ENCODE results near the gene SPARC. TPM values are rescaled to one million over a fixed set of nuclear protein-coding genes. Genes with fewer than 3 reads are reported as not detected.

Gene SPARC
- total RNA-seq, result 869 and 1,649 TPM in 2 replicates

GRCh38 chr5:151686674-151687407 lies at the start of gene SPARC:
TSS of gene SPARC (minus strand) at chr5:151686915. CDS start at chr5:151676188, 10,727 bp downstream.

Other genes starting within 250 kb of the SPARC start
- 4.2 and 5.1 TPM in 2 replicates for gene SLC36A1, start 239.3 kb downstream of the SPARC start, total RNA-seq
- gene FAT2, start 95.6 kb downstream of the SPARC start, total RNA-seq, result under 0.01 TPM in 2 replicates
- gene ATOX1, start 71.7 kb upstream of the SPARC start, total RNA-seq, result 71.0 and 111 TPM in 2 replicates
- gene G3BP1, start 85.0 kb upstream of the SPARC start, total RNA-seq, result 189 and 331 TPM in 2 replicates
- not detected in 2 replicates for gene GLRA1, start 237.9 kb upstream of the SPARC start, total RNA-seq